Measurements from ENCODE around the gene PTPRM. TPM values are rescaled to one million over a fixed set of nuclear protein-coding genes. Genes with fewer than 3 reads are reported as not detected.
"Not testable (repeated sequence)": the region's sequence is repeated elsewhere in the genome, so short reads cannot be mapped to it uniquely, and the experiment has no call there.

Gene PTPRM
- total and polyA plus RNA-seq, 2 donors, result 37.3 to 55.6 TPM

DNA sequence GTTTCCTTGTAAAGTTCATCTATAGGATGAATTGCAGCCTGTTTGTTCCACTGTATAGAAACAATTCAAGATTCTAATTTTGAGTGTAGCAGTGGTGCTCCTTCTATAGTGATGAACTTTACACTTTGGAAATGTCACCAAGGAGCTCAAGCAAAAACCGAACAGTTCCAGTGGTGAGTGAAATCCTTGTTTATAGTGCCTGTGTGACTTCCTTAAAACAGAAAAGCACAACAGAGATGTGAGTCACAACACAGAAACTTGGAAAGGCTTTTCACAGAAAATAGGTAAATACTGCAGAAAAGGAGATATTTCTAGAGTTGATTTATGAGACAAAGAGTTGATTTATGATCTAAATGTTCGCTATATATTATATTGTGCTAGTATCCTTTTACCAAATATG, 482.0 kb downstream of the PTPRM start:
- H3K9me3 ChIP-seq (ENCODE audit: control insufficient read depth in 2 of 2, insufficient read depth in 1 of 2, low read length in 1 of 2), result no peaks in the 10 kb centered on the region
- 90% methylated on average over 2 of the region's 2 CpGs for WGBS
- DNase-seq (ENCODE audit: low read depth in 6 of 9, low spot score in 9 of 9), result no peak
- H3K27ac ChIP-seq (ENCODE audit: low read depth in 1 of 2, low read length in 1 of 2), result no peak overlapping the region
- peaks cover 0 to 4% of the 10 kb centered on the region in 2 donors for H3K4me1 ChIP-seq (ENCODE audit: control insufficient read depth in 2 of 2, insufficient read depth in 2 of 2, low read length in 2 of 2)
- H3K4me3 ChIP-seq (ENCODE audit: low read length in 2 of 2), result no peak overlapping the region
- H3K27me3 ChIP-seq (ENCODE audit: control insufficient read depth in 2 of 2, insufficient read depth in 1 of 2, low read length in 1 of 2), result no peaks in the 10 kb centered on the region
- no peaks in the 10 kb centered on the region for H3K36me3 ChIP-seq (ENCODE audit: control insufficient read depth in 2 of 2, insufficient read depth in 2 of 2, low read length in 1 of 2)

DNA sequence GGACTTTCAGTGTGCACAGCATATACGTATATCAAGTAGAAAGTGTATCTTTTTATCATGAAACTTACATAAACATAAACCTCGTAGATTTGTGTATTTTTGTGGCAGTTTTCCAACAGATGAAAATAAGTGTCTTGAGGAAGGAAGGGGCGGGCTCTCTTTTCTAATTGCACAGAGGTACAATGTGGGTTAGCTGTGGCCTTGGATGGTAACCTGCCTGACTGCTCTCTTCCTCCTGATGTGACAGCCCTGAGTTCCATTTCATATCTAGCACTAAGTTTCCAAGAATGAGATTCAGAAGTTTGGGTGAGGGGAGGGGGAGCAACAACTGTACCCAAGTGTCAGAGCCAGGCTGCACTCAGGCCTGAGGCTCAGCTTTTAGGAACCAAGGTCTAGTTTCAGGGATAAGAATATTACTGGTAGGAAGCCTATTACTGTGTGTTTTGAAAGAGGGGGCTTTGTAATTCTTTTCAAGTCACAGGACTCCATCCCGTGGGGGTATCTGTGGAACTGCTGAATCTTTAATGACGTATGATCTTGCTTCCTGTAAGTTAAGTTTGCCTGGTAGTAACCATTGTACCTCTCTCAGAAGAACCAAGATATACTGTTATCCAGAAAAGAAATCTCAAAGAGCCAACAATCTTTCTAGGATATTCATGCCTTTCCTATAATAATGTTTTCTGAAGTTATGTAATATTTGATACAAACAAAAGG, 483.7 kb downstream of the PTPRM start:
- WGBS, result 41% methylated on average over 5 of the region's 5 CpGs
- peak in 1 of 9 donors; percentile 16 for DNase-seq (ENCODE audit: low read depth in 6 of 9, low spot score in 9 of 9)
- H3K27ac ChIP-seq (ENCODE audit: low read depth in 1 of 2, low read length in 1 of 2), result no peak overlapping the region

GRCh38 chr18:8051453-8051852, 484.3 kb downstream of the PTPRM start:
- Histone ChIP-seq H3K4me3 (ENCODE audit: low read length in 2 of 2) (no peak overlapping the region), H3K4me1 (ENCODE audit: control insufficient read depth in 2 of 2, insufficient read depth in 2 of 2, low read length in 2 of 2) (peaks cover 0 to 4% of the 10 kb centered on the region in 2 donors), H3K27ac (ENCODE audit: low read depth in 1 of 2, low read length in 1 of 2) (no peak overlapping the region), H3K9me3 (ENCODE audit: control insufficient read depth in 2 of 2, insufficient read depth in 1 of 2, low read length in 1 of 2) (no peaks in the 10 kb centered on the region), H3K36me3 (ENCODE audit: control insufficient read depth in 2 of 2, insufficient read depth in 2 of 2, low read length in 1 of 2) (no peaks in the 10 kb centered on the region), H3K27me3 (ENCODE audit: control insufficient read depth in 2 of 2, insufficient read depth in 1 of 2, low read length in 1 of 2) (no peaks in the 10 kb centered on the region)
- no peak for DNase-seq (ENCODE audit: low read depth in 6 of 9, low spot score in 9 of 9)
- 80% methylated on average over 2 of the region's 2 CpGs for WGBS

More for the DNA sequence above, 483.7 kb downstream of the PTPRM start:
- Histone ChIP-seq H3K36me3 (ENCODE audit: control insufficient read depth in 2 of 2, insufficient read depth in 2 of 2, low read length in 1 of 2) (no peaks in the 10 kb centered on the region), H3K9me3 (ENCODE audit: control insufficient read depth in 2 of 2, insufficient read depth in 1 of 2, low read length in 1 of 2) (no peaks in the 10 kb centered on the region), H3K27me3 (ENCODE audit: control insufficient read depth in 2 of 2, insufficient read depth in 1 of 2, low read length in 1 of 2) (no peaks in the 10 kb centered on the region), H3K4me3 (ENCODE audit: low read length in 2 of 2) (no peak overlapping the region), H3K4me1 (ENCODE audit: control insufficient read depth in 2 of 2, insufficient read depth in 2 of 2, low read length in 2 of 2) (peaks cover 0 to 4% of the 10 kb centered on the region in 2 donors)

GRCh38 chr18:8052237-8052701, 485.2 kb downstream of the PTPRM start:
- WGBS, result 61% methylated on average over 2 of the region's 2 CpGs
- H3K27ac ChIP-seq (ENCODE audit: low read depth in 1 of 2, low read length in 1 of 2), result no peak overlapping the region

GRCh38 chr18:8056723-8057122, 489.6 kb downstream of the PTPRM start:
- Histone ChIP-seq H3K36me3 (ENCODE audit: control insufficient read depth in 2 of 2, insufficient read depth in 2 of 2, low read length in 1 of 2) (no peaks in the 10 kb centered on the region), H3K4me1 (ENCODE audit: control insufficient read depth in 2 of 2, insufficient read depth in 2 of 2, low read length in 2 of 2) (no peaks in the 10 kb centered on the region), H3K27me3 (ENCODE audit: control insufficient read depth in 2 of 2, insufficient read depth in 1 of 2, low read length in 1 of 2) (no peaks in the 10 kb centered on the region), H3K9me3 (ENCODE audit: control insufficient read depth in 2 of 2, insufficient read depth in 1 of 2, low read length in 1 of 2) (no peaks in the 10 kb centered on the region), H3K27ac (ENCODE audit: low read depth in 1 of 2, low read length in 1 of 2) (no peak overlapping the region), H3K4me3 (ENCODE audit: low read length in 2 of 2) (no peak overlapping the region)
- 95% methylated on average over 1 of the region's 1 CpG for WGBS
- DNase-seq (ENCODE audit: low read depth in 6 of 9, low spot score in 9 of 9), result no peak

More at GRCh38 chr18:8052237-8052701, 485.2 kb downstream of the PTPRM start:
- Histone ChIP-seq H3K27me3 (ENCODE audit: control insufficient read depth in 2 of 2, insufficient read depth in 1 of 2, low read length in 1 of 2) (no peaks in the 10 kb centered on the region), H3K4me1 (ENCODE audit: control insufficient read depth in 2 of 2, insufficient read depth in 2 of 2, low read length in 2 of 2) (peaks cover 0 to 4% of the 10 kb centered on the region in 2 donors), H3K36me3 (ENCODE audit: control insufficient read depth in 2 of 2, insufficient read depth in 2 of 2, low read length in 1 of 2) (no peaks in the 10 kb centered on the region), H3K4me3 (ENCODE audit: low read length in 2 of 2) (no peak overlapping the region), H3K9me3 (ENCODE audit: control insufficient read depth in 2 of 2, insufficient read depth in 1 of 2, low read length in 1 of 2) (no peaks in the 10 kb centered on the region)
- peak in 1 of 9 donors; percentile 13 for DNase-seq (ENCODE audit: low read depth in 6 of 9, low spot score in 9 of 9)

DNA sequence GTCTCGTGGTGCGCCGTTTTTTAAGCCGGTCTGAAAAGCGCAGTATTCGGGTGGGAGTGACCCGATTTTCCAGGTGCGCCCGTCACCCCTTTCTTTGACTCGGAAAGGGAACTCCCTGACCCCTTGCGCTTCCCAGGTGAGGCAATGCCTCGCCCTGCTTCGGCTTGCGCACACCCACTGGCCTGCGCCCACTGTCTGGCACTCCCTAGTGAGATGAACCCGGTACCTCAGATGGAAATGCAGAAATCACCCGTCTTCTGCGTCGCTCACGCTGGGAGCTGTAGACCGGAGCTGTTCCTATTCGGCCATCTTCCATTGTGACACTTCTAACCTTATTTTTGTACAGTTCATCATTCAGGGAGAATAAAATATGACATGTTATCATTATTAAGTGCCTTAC, 496.0 kb downstream of the PTPRM start:
- not testable (repeated sequence) for H3K27ac ChIP-seq (ENCODE audit: low read depth in 1 of 2, low read length in 1 of 2); H3K4me3 ChIP-seq (ENCODE audit: low read length in 2 of 2); H3K27me3 ChIP-seq (ENCODE audit: control insufficient read depth in 2 of 2, insufficient read depth in 1 of 2, low read length in 1 of 2); H3K4me1 ChIP-seq (ENCODE audit: control insufficient read depth in 2 of 2, insufficient read depth in 2 of 2, low read length in 2 of 2); H3K9me3 ChIP-seq (ENCODE audit: control insufficient read depth in 2 of 2, insufficient read depth in 1 of 2, low read length in 1 of 2); H3K36me3 ChIP-seq (ENCODE audit: control insufficient read depth in 2 of 2, insufficient read depth in 2 of 2, low read length in 1 of 2); DNase-seq (ENCODE audit: low read depth in 6 of 9, low spot score in 9 of 9)
- 86% methylated on average over 13 of the region's 22 CpGs for WGBS

GRCh38 chr18:8063733-8064132, 496.6 kb downstream of the PTPRM start:
- Histone ChIP-seq H3K9me3 (ENCODE audit: control insufficient read depth in 2 of 2, insufficient read depth in 1 of 2, low read length in 1 of 2) (no peaks in the 10 kb centered on the region), H3K36me3 (ENCODE audit: control insufficient read depth in 2 of 2, insufficient read depth in 2 of 2, low read length in 1 of 2) (no peaks in the 10 kb centered on the region), H3K4me1 (ENCODE audit: control insufficient read depth in 2 of 2, insufficient read depth in 2 of 2, low read length in 2 of 2) (no peaks in the 10 kb centered on the region), H3K4me3 (ENCODE audit: low read length in 2 of 2) (no peak overlapping the region), H3K27ac (ENCODE audit: low read depth in 1 of 2, low read length in 1 of 2) (no peak overlapping the region), H3K27me3 (ENCODE audit: control insufficient read depth in 2 of 2, insufficient read depth in 1 of 2, low read length in 1 of 2) (no peaks in the 10 kb centered on the region)
- no peak for DNase-seq (ENCODE audit: low read depth in 6 of 9, low spot score in 9 of 9)

DNA sequence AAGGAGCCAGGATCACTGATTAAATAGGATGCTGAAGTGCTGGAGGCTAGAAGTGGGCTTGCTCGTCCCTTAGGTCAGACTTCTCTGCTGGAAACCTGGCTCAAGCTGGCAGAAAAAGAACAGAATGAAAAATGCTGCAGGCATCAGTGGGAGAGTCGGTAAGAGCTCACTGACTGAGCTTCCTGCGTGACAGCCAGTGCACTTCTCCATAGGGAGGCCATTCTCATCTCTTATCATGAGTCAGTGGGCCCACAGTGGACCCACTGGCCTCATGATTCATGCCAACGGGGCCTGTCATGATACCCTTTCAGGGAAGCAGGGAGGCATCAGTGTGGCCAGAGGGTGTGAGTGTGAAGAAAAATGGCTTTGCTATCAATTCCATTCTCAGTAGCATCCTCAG, 498.2 kb downstream of the PTPRM start:
- Histone ChIP-seq H3K4me1 (ENCODE audit: control insufficient read depth in 2 of 2, insufficient read depth in 2 of 2, low read length in 2 of 2) (no peaks in the 10 kb centered on the region), H3K4me3 (ENCODE audit: low read length in 2 of 2) (no peak overlapping the region), H3K27ac (ENCODE audit: low read depth in 1 of 2, low read length in 1 of 2) (no peak overlapping the region), H3K9me3 (ENCODE audit: control insufficient read depth in 2 of 2, insufficient read depth in 1 of 2, low read length in 1 of 2) (no peaks in the 10 kb centered on the region), H3K36me3 (ENCODE audit: control insufficient read depth in 2 of 2, insufficient read depth in 2 of 2, low read length in 1 of 2) (peaks cover 0 to 4% of the 10 kb centered on the region in 2 donors), H3K27me3 (ENCODE audit: control insufficient read depth in 2 of 2, insufficient read depth in 1 of 2, low read length in 1 of 2) (no peaks in the 10 kb centered on the region)
- 96% methylated on average over 4 of the region's 4 CpGs for WGBS
- no peak for DNase-seq (ENCODE audit: low read depth in 6 of 9, low spot score in 9 of 9)

GRCh38 chr18:8065773-8066172, 498.7 kb downstream of the PTPRM start:
- no peaks in the 10 kb centered on the region for H3K4me1 ChIP-seq (ENCODE audit: control insufficient read depth in 2 of 2, insufficient read depth in 2 of 2, low read length in 2 of 2)
- H3K4me3 ChIP-seq (ENCODE audit: low read length in 2 of 2), result no peak overlapping the region
- 99% methylated on average over 1 of the region's 1 CpG for WGBS
- peaks cover 0 to 4% of the 10 kb centered on the region in 2 donors for H3K36me3 ChIP-seq (ENCODE audit: control insufficient read depth in 2 of 2, insufficient read depth in 2 of 2, low read length in 1 of 2)
- H3K27ac ChIP-seq (ENCODE audit: low read depth in 1 of 2, low read length in 1 of 2), result no peak overlapping the region
- no peaks in the 10 kb centered on the region for H3K9me3 ChIP-seq (ENCODE audit: control insufficient read depth in 2 of 2, insufficient read depth in 1 of 2, low read length in 1 of 2)
- DNase-seq (ENCODE audit: low read depth in 6 of 9, low spot score in 9 of 9), result no peak
- H3K27me3 ChIP-seq (ENCODE audit: control insufficient read depth in 2 of 2, insufficient read depth in 1 of 2, low read length in 1 of 2), result no peaks in the 10 kb centered on the region
